ENCODE results near the gene ACHE.

The ACHE gene

DNA sequence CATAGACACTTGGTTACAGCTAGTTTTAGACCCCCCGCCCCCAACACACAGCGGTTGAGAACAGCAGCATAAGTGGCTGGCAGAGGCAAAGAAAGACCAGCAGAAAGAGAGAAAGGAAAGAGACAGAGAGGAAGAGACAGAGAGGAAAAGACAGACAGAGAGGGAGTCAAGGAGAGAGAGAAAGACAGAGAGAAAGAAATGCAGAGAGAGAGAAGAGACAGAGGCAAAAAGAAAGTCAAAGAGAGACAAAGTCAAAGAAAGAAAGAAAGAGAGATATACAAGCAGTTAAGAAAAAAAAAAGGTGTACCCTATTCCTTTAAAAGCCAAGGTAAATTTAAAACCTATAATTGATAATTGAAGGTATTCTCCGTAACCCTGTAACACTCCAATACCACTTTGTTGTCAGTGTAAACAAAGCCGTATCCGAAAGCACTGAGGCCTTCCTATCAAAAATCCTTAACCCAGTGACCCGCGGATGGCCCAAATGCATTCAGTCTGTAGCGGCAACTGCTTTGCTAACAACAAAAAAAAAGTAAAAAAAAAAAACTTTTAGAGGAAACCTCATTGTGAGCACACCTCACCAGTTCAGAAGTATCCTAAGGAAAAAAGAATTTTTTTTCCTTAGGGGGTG, 55.1 kb downstream of the ACHE start:
- TF ChIP-seq, protein P1, sequence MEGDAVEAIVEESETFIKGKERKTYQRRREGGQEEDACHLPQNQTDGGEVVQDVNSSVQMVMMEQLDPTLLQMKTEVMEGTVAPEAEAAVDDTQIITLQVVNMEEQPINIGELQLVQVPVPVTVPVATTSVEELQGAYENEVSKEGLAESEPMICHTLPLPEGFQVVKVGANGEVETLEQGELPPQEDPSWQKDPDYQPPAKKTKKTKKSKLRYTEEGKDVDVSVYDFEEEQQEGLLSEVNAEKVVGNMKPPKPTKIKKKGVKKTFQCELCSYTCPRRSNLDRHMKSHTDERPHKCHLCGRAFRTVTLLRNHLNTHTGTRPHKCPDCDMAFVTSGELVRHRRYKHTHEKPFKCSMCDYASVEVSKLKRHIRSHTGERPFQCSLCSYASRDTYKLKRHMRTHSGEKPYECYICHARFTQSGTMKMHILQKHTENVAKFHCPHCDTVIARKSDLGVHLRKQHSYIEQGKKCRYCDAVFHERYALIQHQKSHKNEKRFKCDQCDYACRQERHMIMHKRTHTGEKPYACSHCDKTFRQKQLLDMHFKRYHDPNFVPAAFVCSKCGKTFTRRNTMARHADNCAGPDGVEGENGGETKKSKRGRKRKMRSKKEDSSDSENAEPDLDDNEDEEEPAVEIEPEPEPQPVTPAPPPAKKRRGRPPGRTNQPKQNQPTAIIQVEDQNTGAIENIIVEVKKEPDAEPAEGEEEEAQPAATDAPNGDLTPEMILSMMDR (IDR thresholded peaks at IDR 0.05; ENCODE audit: low read depth, low read length) = no peak
- no peak for TF ChIP-seq EZH2phosphoT487 (IDR thresholded peaks at IDR 0.05; ENCODE audit: low read depth)
- no peak overlapping the region for H3K9ac ChIP-seq (ENCODE audit: low read length)

More for the DNA sequence above, 55.1 kb downstream of the ACHE start:
- Histone ChIP-seq H4K20me1 (ENCODE audit: insufficient read depth, low read length) (no peaks in the 10 kb centered on the region), H3K4me3 (ENCODE audit: low read length) (no peak overlapping the region), H2AFZ (ENCODE audit: low read depth, low read length) (no peak overlapping the region), H3K4me1 (ENCODE audit: low read length) (peaks cover 6% of the 10 kb centered on the region; the same call in 1 of the 2 replicates), H3K9me3 (ENCODE audit: insufficient read depth, low read length) (no peaks in the 10 kb centered on the region), H3K36me3 (replicated peaks; ENCODE audit: low read depth, low read length) (no peaks in the 10 kb centered on the region), H3K4me2 (ENCODE audit: low read length) (no peak overlapping the region), H3K27me3 (ENCODE audit: low read depth, low read length) (no peaks in the 10 kb centered on the region), H3K79me2 (ENCODE audit: low read length) (no peaks in the 10 kb centered on the region), H3K27ac (ENCODE audit: low read length) (no peak overlapping the region)

Data from OCI-LY3 (cell line).